ENCODE results near the gene MEI4.

MEI4 gene

DNA sequence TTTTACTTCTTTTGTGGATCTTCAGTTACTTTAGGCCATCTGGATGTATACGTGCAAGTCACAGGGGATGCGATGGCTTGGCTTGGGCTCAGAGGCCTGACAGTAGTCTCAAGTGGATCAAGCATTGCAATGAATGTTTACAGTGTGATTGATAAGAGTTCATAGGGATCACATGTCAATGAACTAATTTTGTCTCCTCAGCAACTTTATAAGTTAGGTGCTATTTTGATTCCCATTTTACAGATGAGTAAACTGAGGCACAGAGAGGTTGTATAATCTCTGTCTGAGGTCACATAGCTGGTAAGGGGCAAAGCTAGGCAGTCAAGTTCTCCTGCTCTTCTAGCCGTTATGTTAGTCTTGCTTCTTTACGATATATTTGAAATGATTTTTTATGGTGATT lies 13.5 kb downstream of the MEI4 start:
- no peak overlapping the region for H3K4me2 ChIP-seq (ENCODE audit: low read depth, low read length)
- H3K9ac ChIP-seq (ENCODE audit: low read length) = no peak overlapping the region
- no peaks in the 10 kb centered on the region for H3K79me2 ChIP-seq (ENCODE audit: low read length)
- H3F3A ChIP-seq (ENCODE audit: insufficient read depth, low read length) = no peaks in the 10 kb centered on the region
- H4K20me1 ChIP-seq (ENCODE audit: insufficient read depth, low read length) = no peaks in the 10 kb centered on the region
- no peaks in the 10 kb centered on the region for H3K9me2 ChIP-seq (replicated peaks; ENCODE audit: insufficient read depth, low read length)
- H2AFZ ChIP-seq (ENCODE audit: low read length) = no peak overlapping the region
- H3K9me3 ChIP-seq (replicated peaks; ENCODE audit: insufficient read depth, low read length) = no peaks in the 10 kb centered on the region
- H3K27me3 ChIP-seq (replicated peaks; ENCODE audit: insufficient read depth, low read length) = no peaks in the 10 kb centered on the region
- no peak for DNase-seq
- H3K4me3 ChIP-seq (ENCODE audit: low read length) = no peak overlapping the region
- no peaks in the 10 kb centered on the region for H3K4me1 ChIP-seq (ENCODE audit: low read length)
- TF ChIP-seq CTCF (IDR thresholded peaks at IDR 0.05; ENCODE audit: low read length) (no peak), EZH2phosphoT487 (IDR thresholded peaks at IDR 0.05; ENCODE audit: low read length) (no peak), EZH2 (optimal IDR thresholded peaks at IDR 0.05; ENCODE audit: low read depth, low read length) (no peak)
- no peaks in the 10 kb centered on the region for H3K36me3 ChIP-seq (replicated peaks; ENCODE audit: insufficient read depth, low read length)
- H3K27ac ChIP-seq (ENCODE audit: low read length) = no peak overlapping the region

DNA sequence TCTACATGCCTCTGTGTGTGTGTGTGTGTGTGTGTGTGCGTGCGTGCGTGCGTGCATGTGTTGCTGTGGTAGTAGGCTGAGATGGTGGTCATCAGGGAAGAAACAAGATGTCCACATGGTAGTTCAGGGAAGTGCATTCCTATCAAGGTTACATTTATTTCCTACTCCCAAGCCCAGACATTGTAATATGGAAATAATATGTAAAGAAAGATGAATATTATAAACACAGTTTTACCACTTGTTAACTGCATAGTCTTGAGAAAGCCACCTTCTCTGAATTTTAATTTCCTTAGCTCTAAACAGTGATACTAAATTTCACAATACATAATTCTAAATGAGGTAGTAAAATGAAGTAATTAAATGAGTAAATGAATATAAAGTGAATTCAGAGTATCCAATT lies 14.0 kb downstream of the MEI4 start:
- Histone ChIP-seq H3K36me3 (replicated peaks; ENCODE audit: insufficient read depth, low read length) (no peaks in the 10 kb centered on the region), H3K27ac (ENCODE audit: low read length) (no peak overlapping the region), H3K4me1 (ENCODE audit: low read length) (no peaks in the 10 kb centered on the region), H3K4me2 (ENCODE audit: low read depth, low read length) (no peak overlapping the region), H3F3A (ENCODE audit: insufficient read depth, low read length) (no peaks in the 10 kb centered on the region), H3K79me2 (ENCODE audit: low read length) (no peaks in the 10 kb centered on the region), H3K9me3 (replicated peaks; ENCODE audit: insufficient read depth, low read length) (no peaks in the 10 kb centered on the region), H3K4me3 (ENCODE audit: low read length) (no peak overlapping the region), H4K20me1 (ENCODE audit: insufficient read depth, low read length) (no peaks in the 10 kb centered on the region), H3K9ac (ENCODE audit: low read length) (no peak overlapping the region), H3K27me3 (replicated peaks; ENCODE audit: insufficient read depth, low read length) (no peaks in the 10 kb centered on the region), H3K9me2 (replicated peaks; ENCODE audit: insufficient read depth, low read length) (no peaks in the 10 kb centered on the region), H2AFZ (ENCODE audit: low read length) (no peak overlapping the region)
- TF ChIP-seq EZH2phosphoT487 (IDR thresholded peaks at IDR 0.05; ENCODE audit: low read length) (no peak), CTCF (IDR thresholded peaks at IDR 0.05; ENCODE audit: low read length) (no peak), EZH2 (optimal IDR thresholded peaks at IDR 0.05; ENCODE audit: low read depth, low read length) (no peak)
- DNase-seq = no peak

- TF ChIP-seq EZH2 (optimal IDR thresholded peaks at IDR 0.05; ENCODE audit: low read depth, low read length) (no peak), EZH2phosphoT487 (IDR thresholded peaks at IDR 0.05; ENCODE audit: low read length) (no peak), CTCF (IDR thresholded peaks at IDR 0.05; ENCODE audit: low read length) (no peak)
- Histone ChIP-seq H3F3A (ENCODE audit: insufficient read depth, low read length) (no peaks in the 10 kb centered on the region), H3K27ac (ENCODE audit: low read length) (no peak overlapping the region), H3K36me3 (replicated peaks; ENCODE audit: insufficient read depth, low read length) (no peaks in the 10 kb centered on the region), H3K9me2 (replicated peaks; ENCODE audit: insufficient read depth, low read length) (no peaks in the 10 kb centered on the region), H3K9ac (ENCODE audit: low read length) (no peak overlapping the region), H3K79me2 (ENCODE audit: low read length) (no peaks in the 10 kb centered on the region), H3K4me2 (ENCODE audit: low read depth, low read length) (no peak overlapping the region), H3K9me3 (replicated peaks; ENCODE audit: insufficient read depth, low read length) (no peaks in the 10 kb centered on the region), H2AFZ (ENCODE audit: low read length) (no peak overlapping the region), H3K4me1 (ENCODE audit: low read length) (no peaks in the 10 kb centered on the region), H3K27me3 (replicated peaks; ENCODE audit: insufficient read depth, low read length) (no peaks in the 10 kb centered on the region), H4K20me1 (ENCODE audit: insufficient read depth, low read length) (no peaks in the 10 kb centered on the region), H3K4me3 (ENCODE audit: low read length) (no peak overlapping the region)
- DNase-seq = no peak
These were observed 17.1 kb downstream of the MEI4 start for GRCh38 chr6:77669913-77670312.
